EH (cell line): ENCODE data around the gene PREX1.

Experiments used
- DNase-seq: peaks from one replicate; pipeline ENCODE4 v3.0.0-alpha.2; 2015; ENCODE audit warnings: low read depth

PREX1 gene

GRCh38 chr20:48581167-48581566, 246.6 kb downstream of the PREX1 start:
- DNase-seq, result no peak

GRCh38 chr20:48578397-48579098, 249.3 kb downstream of the PREX1 start:
- DNase-seq, result no peak

GRCh38 chr20:48577557-48577956, 250.2 kb downstream of the PREX1 start:
- DNase-seq, result no peak

- peak; percentile 34 for DNase-seq
These were observed 253.4 kb downstream of the PREX1 start for GRCh38 chr20:48574383-48574782.
